ENCODE measurements around the gene IPO8.
"Not testable (repeated sequence)": the region's sequence is repeated elsewhere in the genome, so short reads cannot be mapped to it uniquely, and the experiment has no call there.

The IPO8 gene

DNA sequence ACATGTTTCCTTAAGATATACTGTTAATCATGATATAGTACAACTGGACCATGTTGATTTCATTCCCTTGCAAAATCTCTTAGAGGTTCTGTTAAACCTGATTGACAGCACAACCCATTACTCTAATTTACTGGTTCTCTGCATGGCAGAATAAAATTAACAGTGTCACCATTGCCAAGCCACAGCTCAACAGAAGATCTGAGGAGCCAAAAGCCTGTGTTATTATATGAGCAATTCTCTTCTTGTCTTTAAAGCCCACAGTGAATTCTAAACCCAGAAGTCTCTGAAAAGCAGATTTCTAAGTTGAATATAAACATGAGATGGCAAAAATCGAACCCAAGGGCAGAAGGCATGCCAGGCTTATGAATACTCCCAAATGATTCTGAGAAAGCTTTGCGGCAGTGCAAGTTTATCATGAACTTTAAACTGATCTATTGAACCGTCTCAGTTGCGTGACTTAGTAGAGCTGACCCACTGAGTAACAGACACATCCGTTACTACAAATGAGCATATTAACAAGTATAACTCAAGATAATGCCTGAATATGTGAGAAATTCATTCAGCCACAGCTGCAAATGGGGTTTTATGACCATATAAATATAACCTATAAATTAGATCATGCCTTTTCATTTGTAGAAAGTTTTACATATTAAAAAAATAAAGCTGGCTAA lies 78.2 kb downstream of the IPO8 start:
- H3K4me3 ChIP-seq (ENCODE audit: control insufficient read depth, low read depth, low read length), result no peak overlapping the region
- TF ChIP-seq, protein P1, sequence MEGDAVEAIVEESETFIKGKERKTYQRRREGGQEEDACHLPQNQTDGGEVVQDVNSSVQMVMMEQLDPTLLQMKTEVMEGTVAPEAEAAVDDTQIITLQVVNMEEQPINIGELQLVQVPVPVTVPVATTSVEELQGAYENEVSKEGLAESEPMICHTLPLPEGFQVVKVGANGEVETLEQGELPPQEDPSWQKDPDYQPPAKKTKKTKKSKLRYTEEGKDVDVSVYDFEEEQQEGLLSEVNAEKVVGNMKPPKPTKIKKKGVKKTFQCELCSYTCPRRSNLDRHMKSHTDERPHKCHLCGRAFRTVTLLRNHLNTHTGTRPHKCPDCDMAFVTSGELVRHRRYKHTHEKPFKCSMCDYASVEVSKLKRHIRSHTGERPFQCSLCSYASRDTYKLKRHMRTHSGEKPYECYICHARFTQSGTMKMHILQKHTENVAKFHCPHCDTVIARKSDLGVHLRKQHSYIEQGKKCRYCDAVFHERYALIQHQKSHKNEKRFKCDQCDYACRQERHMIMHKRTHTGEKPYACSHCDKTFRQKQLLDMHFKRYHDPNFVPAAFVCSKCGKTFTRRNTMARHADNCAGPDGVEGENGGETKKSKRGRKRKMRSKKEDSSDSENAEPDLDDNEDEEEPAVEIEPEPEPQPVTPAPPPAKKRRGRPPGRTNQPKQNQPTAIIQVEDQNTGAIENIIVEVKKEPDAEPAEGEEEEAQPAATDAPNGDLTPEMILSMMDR (IDR thresholded peaks at IDR 0.05; ENCODE audit: control insufficient read depth, insufficient read depth, low read depth, low read length, missing control alignments), result no peak
- no peak for DNase-seq (ENCODE audit: low read depth)

DNA sequence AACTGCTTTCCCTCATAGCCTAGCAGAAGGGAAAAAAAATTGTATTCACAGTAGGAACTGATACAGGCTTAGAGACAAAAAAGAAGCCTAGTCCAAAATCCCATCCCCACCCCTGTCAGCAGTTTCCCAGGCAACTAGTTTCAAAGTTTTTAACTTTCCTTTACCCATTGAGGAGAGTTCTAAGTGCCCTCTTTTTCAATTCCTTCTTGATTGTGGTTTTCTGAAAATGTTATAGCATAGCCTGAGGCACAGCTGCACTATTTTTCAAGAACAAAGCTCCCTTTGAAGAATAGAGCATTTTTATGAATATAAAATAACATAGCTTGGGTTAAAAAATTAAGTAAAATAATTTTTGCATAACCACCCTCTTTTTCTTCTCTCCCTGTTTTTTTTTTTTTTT lies 81.6 kb downstream of the IPO8 start:
- TF ChIP-seq, protein P1 (IDR thresholded peaks at IDR 0.05; ENCODE audit: control insufficient read depth, insufficient read depth, low read depth, low read length, missing control alignments), result no peak
- H3K4me3 ChIP-seq (ENCODE audit: control insufficient read depth, low read depth, low read length), result no peak overlapping the region
- DNase-seq (ENCODE audit: low read depth), result no peak

DNA sequence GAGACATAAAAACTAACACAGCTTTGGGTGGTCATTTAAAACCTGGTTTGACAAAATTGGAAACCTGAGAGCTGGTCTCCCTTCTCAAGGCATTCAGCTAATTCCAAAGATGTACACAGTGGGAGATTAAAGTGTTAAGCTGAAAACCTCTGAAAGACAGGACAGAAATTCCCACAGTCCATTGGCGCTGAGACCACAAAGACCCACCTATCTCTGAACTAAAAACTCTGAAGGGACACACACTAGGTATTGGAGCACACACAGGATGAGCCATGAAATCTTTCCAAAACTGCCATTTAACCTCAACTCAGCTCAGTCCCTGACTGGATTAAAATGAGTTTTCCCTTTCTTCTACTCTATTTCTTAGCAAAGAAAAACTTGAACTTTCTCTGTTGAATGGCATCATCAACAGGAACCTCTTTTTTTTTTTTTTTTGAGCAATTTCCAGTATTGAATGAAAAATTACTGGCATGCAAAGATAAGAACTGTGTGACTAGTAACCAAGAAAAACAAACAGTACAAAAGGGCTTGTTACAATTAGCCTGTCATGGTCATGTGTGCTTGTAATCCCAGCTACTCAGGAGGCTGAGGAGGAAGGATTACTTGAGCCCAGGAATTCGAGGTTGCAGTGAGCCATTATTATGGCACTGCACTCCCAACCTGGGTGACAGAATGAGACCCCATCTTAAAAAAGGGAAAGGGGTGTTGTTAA lies 82.4 kb downstream of the IPO8 start:
- DNase-seq (ENCODE audit: low read depth), result peak; percentile 18
- TF ChIP-seq, protein P1 (IDR thresholded peaks at IDR 0.05; ENCODE audit: control insufficient read depth, insufficient read depth, low read depth, low read length, missing control alignments), result no peak
- H3K4me3 ChIP-seq (ENCODE audit: control insufficient read depth, low read depth, low read length), result no peak overlapping the region

DNA sequence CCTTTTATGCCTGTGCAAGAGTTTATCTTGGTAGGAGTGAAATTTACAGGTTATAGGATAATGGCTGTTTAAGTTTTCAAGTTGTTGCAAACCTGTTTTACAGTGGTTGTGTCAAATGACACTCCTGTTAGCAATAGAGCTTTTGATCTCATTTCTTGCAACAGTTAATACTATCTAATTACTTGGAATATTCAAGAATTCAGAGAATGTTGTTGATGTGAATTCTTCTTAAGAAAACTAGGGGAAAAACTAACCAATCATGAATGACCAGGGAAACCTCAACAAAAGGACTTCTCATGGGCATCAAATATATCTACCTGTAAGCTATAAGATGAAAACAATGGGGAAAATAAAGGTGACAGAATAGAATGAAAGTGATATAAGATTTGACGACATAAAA lies 85.0 kb downstream of the IPO8 start:
- H3K4me3 ChIP-seq (ENCODE audit: control insufficient read depth, low read depth, low read length), result no peak overlapping the region
- TF ChIP-seq, protein P1 (IDR thresholded peaks at IDR 0.05; ENCODE audit: control insufficient read depth, insufficient read depth, low read depth, low read length, missing control alignments), result no peak
- DNase-seq (ENCODE audit: low read depth), result no peak

DNA sequence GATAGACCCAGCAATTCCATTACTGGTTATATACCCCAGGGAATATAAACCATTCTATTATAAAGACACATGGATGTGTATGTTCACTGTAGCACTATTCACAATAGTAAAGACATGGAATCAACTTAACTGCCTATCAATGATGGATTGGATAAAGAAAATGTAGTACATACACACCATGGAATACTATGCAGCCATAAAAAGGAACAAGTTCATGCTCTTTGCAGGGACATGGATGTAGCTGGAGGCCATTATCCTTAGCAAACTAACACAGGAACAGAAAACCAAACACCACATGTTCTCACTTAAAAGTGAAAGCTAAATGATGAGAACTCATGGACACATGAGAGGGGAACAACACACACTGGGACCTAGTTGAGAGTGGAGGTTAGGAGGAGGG lies 85.8 kb downstream of the IPO8 start:
- H3K4me3 ChIP-seq (ENCODE audit: control insufficient read depth, low read depth, low read length); DNase-seq (ENCODE audit: low read depth): not testable (repeated sequence)

DNA sequence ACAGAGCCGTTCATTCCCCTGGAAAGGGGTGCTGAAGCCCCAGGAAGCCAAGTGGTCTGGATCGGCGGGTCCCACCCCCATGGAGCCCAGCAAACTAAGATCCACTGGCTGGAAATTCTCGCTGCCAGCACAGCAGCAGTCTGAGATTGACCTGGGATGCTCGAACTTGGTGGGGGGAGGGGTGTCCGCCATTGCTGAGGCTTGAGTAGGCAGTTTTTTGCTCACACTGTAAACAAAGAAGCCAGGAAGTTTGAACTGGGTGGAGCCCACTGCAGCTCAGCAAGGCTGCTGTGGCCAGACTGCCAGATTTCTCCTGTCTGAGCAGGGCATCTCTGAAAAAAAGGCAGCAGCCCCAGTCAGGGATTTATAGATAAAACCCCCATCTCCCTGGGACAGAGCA lies 91.4 kb downstream of the IPO8 start:
- DNase-seq (ENCODE audit: low read depth); H3K4me3 ChIP-seq (ENCODE audit: control insufficient read depth, low read depth, low read length): not testable (repeated sequence)

DNA sequence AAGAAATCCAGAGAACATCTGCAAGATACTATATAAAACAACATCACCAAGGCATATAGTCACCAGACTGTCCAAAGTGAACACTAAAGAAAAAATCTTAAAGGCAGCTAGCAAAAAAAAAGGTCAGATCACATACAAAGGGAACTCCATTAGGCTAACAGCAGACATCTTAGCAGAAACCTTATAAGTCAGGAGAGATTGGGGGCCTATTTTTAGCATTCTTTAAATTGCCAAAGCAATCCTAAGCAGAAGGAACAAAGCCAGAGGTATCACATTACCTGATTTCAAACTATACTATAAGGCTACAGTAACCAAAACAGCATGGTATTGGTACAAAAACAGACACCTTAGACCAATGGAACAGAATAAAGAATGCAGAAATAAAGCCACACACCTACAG lies 92.5 kb downstream of the IPO8 start:
- no peak overlapping the region for H3K4me3 ChIP-seq (ENCODE audit: control insufficient read depth, low read depth, low read length)
- TF ChIP-seq, protein P1 (IDR thresholded peaks at IDR 0.05; ENCODE audit: control insufficient read depth, insufficient read depth, low read depth, low read length, missing control alignments), result no peak
- no peak for DNase-seq (ENCODE audit: low read depth)
